HUES6 (cell line): ENCODE measurements around the gene ELAPOR2.
"Not testable (repeated sequence)": the region's sequence is repeated elsewhere in the genome, so short reads cannot be mapped to it uniquely, and the experiment has no call there.

Experiments
- H3K27ac ChIP-seq: 2 replicates; pipeline ENCODE4 v1.7.0; 2013; ENCODE audit warnings: low read depth, mild to moderate bottlenecking, low read length, inconsistent platforms
- H3K27me3 ChIP-seq: 2 replicates; pipeline ENCODE4 v1.6.1; 2013; ENCODE audit warnings: low read length; ENCODE audit not compliant: control insufficient read depth, insufficient read depth
- H3K36me3 ChIP-seq: 2 replicates; pipeline ENCODE4 v1.6.1; 2013; ENCODE audit warnings: low read length; ENCODE audit not compliant: control insufficient read depth, insufficient read depth
- H3K4me1 ChIP-seq: 2 replicates; pipeline ENCODE4 v1.6.1; 2013; ENCODE audit warnings: low read length; ENCODE audit not compliant: control insufficient read depth, insufficient read depth
- H3K4me3 ChIP-seq: 2 replicates; pipeline ENCODE4 v1.5.1; 2013; ENCODE audit warnings: low read depth, low read length
- H3K9ac ChIP-seq: one replicate; pipeline ENCODE4 v1.6.1; 2013; ENCODE audit warnings: mild to moderate bottlenecking, low read length
- H3K9me3 ChIP-seq: 2 replicates; pipeline ENCODE4 v1.6.1; 2013; ENCODE audit warnings: low read depth, low read length; ENCODE audit not compliant: control insufficient read depth, insufficient read depth

The ELAPOR2 gene

GRCh38 chr7:87082675-87083074, 23.2 kb upstream of the ELAPOR2 start:
- no peaks in the 10 kb centered on the region for H3K27me3 ChIP-seq
- no peaks in the 10 kb centered on the region for H3K4me1 ChIP-seq

GRCh38 chr7:87075671-87076404, 16.4 kb upstream of the ELAPOR2 start:
- no peaks in the 10 kb centered on the region for H3K9me3 ChIP-seq
- no peak overlapping the region for H3K4me3 ChIP-seq
- H3K27me3 ChIP-seq = no peaks in the 10 kb centered on the region
- H3K27ac ChIP-seq = no peak overlapping the region
- H3K4me1 ChIP-seq = no peaks in the 10 kb centered on the region
- no peak overlapping the region for H3K9ac ChIP-seq
- H3K36me3 ChIP-seq = no peaks in the 10 kb centered on the region

More at GRCh38 chr7:87082675-87083074, 23.2 kb upstream of the ELAPOR2 start:
- Histone ChIP-seq H3K9ac (no peak overlapping the region), H3K4me3 (no peak overlapping the region), H3K36me3 (no peaks in the 10 kb centered on the region), H3K27ac (no peak overlapping the region), H3K9me3 (no peaks in the 10 kb centered on the region)

DNA sequence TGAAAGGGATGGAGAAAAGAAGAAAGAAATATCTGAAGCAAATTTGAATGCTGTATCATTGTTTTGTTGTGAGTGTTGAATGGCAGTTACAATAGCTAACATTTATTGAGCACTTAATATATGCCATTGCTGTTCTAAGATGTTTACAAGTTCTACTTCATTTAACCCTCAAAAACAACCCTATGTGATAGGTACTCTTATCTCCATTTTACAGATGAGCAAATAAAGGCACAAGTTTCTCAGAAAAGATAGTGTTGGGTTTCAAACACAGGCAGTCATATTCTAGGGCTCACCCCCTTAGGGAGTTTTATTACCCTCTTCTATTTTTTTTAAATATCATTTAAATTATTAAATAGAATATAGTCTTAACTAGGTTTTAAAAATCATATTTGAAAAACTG, 8.3 kb upstream of the ELAPOR2 start:
- H3K4me1 ChIP-seq = no peaks in the 10 kb centered on the region
- H3K4me3 ChIP-seq = no peak overlapping the region
- no peaks in the 10 kb centered on the region for H3K36me3 ChIP-seq
- no peaks in the 10 kb centered on the region for H3K9me3 ChIP-seq
- no peak overlapping the region for H3K9ac ChIP-seq
- no peak overlapping the region for H3K27ac ChIP-seq
- no peaks in the 10 kb centered on the region for H3K27me3 ChIP-seq

DNA sequence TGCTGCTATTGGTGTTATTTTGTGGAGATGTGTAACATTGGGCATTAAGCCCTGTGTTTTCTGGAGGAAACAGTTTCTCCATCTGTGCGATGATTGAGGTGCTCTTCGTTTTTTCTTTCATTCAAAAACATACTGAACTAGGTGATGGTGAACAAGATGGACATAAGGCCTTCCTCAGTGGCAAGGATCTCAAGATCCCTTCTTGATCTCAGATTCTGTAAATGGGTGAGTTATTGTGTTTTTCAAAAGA, 759 bp upstream of the ELAPOR2 start:
- Histone ChIP-seq H3K4me3 (peak overlapping the region; percentile 66), H3K27me3 (peaks cover 16% of the 10 kb centered on the region), H3K4me1 (peaks cover 5% of the 10 kb centered on the region; the same call in 1 of the 2 replicates), H3K9me3 (no peaks in the 10 kb centered on the region), H3K9ac (peak overlapping the region; percentile 54), H3K36me3 (no peaks in the 10 kb centered on the region), H3K27ac (no peak overlapping the region)

DNA sequence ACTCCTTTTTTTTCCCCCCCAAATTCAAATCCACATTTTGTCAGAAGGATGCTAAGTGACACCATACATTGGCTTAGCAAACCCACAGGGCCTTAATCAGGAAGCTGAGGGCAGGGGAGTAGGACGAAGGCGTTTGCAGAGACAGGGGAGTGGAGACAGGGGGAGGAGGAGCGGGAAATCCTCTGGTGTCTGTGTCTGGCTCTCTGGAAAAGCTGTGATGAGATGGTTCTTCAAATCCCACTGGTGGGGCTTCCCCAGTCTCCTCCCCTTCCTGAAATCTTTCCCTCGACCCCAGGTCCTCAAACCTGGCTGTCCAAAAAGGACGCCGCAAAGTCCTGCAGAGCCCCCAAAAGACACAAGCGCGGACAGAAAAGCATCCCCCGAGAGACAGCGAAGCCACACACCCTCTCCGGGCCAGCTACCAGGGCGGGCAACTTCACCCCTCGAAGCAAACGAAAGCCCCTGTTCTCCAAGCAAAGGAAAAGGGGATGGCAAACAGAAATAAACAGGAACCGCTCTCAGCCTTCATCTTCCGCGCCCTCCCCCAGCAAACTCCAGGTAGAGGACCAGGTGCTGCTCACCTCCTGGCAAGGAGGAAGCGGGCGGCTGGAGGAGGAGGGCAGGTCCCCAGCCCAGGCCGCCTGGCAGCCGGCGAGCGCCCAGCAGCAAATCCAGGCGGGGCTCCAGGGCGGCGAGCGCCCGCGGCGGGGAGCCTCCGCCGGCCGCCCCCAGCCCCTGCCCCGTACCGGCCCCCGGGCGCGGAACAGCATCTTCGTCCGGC, 520 bp downstream of the ELAPOR2 start:
- Histone ChIP-seq H3K4me3 (peak overlapping the region; percentile 67), H3K36me3 (no peaks in the 10 kb centered on the region), H3K27me3 (peaks cover 16% of the 10 kb centered on the region), H3K27ac (no peak overlapping the region), H3K4me1 (peaks cover 5% of the 10 kb centered on the region; the same call in 1 of the 2 replicates), H3K9me3 (no peaks in the 10 kb centered on the region), H3K9ac (peak overlapping the region; percentile 25)

DNA sequence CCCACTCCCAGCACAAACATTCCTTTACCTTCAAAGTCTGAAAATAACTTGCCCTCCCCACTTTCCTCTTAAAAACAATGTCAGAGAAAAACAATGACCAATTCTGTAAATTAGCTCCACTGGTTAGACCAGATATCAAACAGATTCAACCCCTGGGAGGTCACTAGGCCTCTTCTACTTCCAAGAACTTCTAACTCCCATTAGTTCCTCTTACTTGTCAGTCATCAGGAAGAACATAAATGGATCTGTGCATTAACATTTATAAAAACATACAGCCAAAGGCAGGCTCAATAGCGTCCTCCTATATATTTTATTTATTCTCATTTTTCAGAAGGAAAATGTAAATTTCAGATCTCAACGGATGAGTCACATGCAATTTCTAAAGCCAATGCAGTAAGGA, 2.2 kb downstream of the ELAPOR2 start:
- Histone ChIP-seq H3K36me3 (no peaks in the 10 kb centered on the region), H3K4me1 (peaks cover 5% of the 10 kb centered on the region; the same call in 1 of the 2 replicates), H3K9ac (no peak overlapping the region), H3K27me3 (peaks cover 16% of the 10 kb centered on the region), H3K4me3 (no peak overlapping the region), H3K27ac (no peak overlapping the region), H3K9me3 (peaks cover 5% of the 10 kb centered on the region; the same call in 1 of the 2 replicates)

DNA sequence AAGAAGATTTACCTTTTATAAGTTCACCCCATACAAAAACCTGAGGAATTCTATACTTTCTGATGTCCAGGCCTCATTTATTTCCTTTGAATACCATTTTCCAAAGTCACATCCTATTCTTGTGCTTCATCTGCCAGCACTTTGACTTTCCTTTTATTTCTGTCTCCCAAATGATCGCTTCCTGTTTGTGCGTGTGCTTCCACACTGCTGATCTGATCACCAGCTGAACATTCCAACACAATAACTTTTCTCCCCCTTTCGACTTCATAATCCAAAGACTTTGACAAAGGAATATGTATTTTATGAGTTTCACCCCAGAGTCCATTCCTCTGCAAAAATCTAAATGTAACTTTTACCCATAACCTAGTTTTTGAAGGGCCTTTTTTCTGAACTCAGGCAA, 3.1 kb downstream of the ELAPOR2 start:
- Histone ChIP-seq H3K27me3 (peaks cover 16% of the 10 kb centered on the region), H3K4me3 (no peak overlapping the region), H3K9ac (no peak overlapping the region), H3K4me1 (peaks cover 5% of the 10 kb centered on the region; the same call in 1 of the 2 replicates), H3K9me3 (peaks cover 10% of the 10 kb centered on the region; the same call in 1 of the 2 replicates), H3K27ac (no peak overlapping the region), H3K36me3 (no peaks in the 10 kb centered on the region)

- Histone ChIP-seq H3K9me3 (peaks cover 18% of the 10 kb centered on the region), H3K9ac (no peak overlapping the region), H3K4me3 (no peak overlapping the region), H3K36me3 (no peaks in the 10 kb centered on the region), H3K27me3 (no peaks in the 10 kb centered on the region), H3K27ac (no peak overlapping the region), H3K4me1 (no peaks in the 10 kb centered on the region)
These were observed 10.6 kb downstream of the ELAPOR2 start for GRCh38 chr7:87048839-87049238.

GRCh38 chr7:87046456-87046855, 13.0 kb downstream of the ELAPOR2 start:
- Histone ChIP-seq H3K9ac (no peak overlapping the region), H3K9me3 (peaks cover 9% of the 10 kb centered on the region; the same call in 1 of the 2 replicates), H3K27ac (no peak overlapping the region), H3K36me3 (no peaks in the 10 kb centered on the region), H3K4me3 (no peak overlapping the region), H3K27me3 (no peaks in the 10 kb centered on the region), H3K4me1 (no peaks in the 10 kb centered on the region)

DNA sequence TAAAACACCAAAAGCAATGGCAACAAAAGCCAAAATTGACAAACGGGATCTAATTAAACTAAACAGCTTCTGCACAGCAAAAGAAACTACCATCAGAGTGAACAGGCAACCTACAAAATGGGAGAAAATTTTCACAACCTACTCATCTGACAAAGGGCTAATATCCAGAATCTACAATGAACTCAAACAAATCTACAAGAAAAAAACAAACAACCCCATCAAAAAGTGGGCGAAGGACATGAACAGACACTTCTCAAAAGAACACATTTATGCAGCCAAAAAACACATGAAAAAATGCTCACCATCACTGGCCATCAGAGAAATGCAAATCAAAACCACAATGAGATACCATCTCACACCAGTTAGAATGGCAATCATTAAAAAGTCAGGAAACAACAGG, 14.7 kb downstream of the ELAPOR2 start:
- not testable (repeated sequence) for H3K9ac ChIP-seq, H3K4me1 ChIP-seq, H3K27me3 ChIP-seq, H3K36me3 ChIP-seq, H3K9me3 ChIP-seq, H3K27ac ChIP-seq, H3K4me3 ChIP-seq

- H3K27ac ChIP-seq, H3K9me3 ChIP-seq, H3K9ac ChIP-seq: not testable (repeated sequence)
These were observed 17.9 kb downstream of the ELAPOR2 start for GRCh38 chr7:87041586-87041985.

More at GRCh38 chr7:87041586-87041985, 17.9 kb downstream of the ELAPOR2 start:
- H3K4me1 ChIP-seq, H3K27me3 ChIP-seq, H3K4me3 ChIP-seq, H3K36me3 ChIP-seq: not testable (repeated sequence)
